GM12878 (cell line): Measurements from ENCODE around the gene ZSWIM3. TPM values are rescaled to one million over a fixed set of nuclear protein-coding genes. Genes with fewer than 3 reads are reported as not detected.

Source experiments
- ATAC-seq: fragments of 200-7000 bp; cut with Tn5 transposase; 3 replicates; pipeline ENCODE4 v1.9.1; 2020; ENCODE audit warnings: mild to moderate bottlenecking, moderate library complexity
- BruUV-seq: library from RNA; stranded (reverse); fragments of 400-500 nt; replicated peaks from 2 replicates; lab custom pipeline; 2021; lab: Mats Ljungman, UMichigan
- CTCF ChIA-PET: fragments of 300-600 bp; sonication (Branson Sonifier 250); formaldehyde crosslinking; extraction: SDS; loops from one replicate; lab custom pipeline; 2021; ENCODE audit warnings: inconsistent platforms; lab: Yijun Ruan, JAX
- POLR2A ChIA-PET: fragments of 350-600 bp; formaldehyde crosslinking; extraction: SDS; loops from one replicate; lab custom pipeline; 2021; ENCODE audit warnings: inconsistent platforms; lab: Charles Lee
- RAD21 ChIA-PET: fragments of 300-600 bp; sonication (Branson Sonifier 250); formaldehyde crosslinking; loops from one replicate; lab custom pipeline; 2023; ENCODE audit warnings: antibody characterized with exemption; ENCODE audit not compliant: unreplicated experiment; lab: Charles Lee
- SMC1A ChIA-PET: fragments of 300-600 bp; sonication (Branson Sonifier 250); formaldehyde crosslinking; loops from one replicate; lab custom pipeline; 2023; ENCODE audit not compliant: unreplicated experiment, uncharacterized antibody; lab: Charles Lee
- DNase-seq: peaks from one replicate; pipeline ENCODE4 v3.0.0-alpha.2; 2011; ENCODE audit warnings: low read depth, low spot score
- FAIRE-seq: peaks from 3 replicates; lab custom pipeline; 2011; peaks lifted over from hg19 to GRCh38; lab: Jason Lieb, UNC
- H2AFZ ChIP-seq: 2 replicates; pipeline ENCODE4 v1.6.0; 2011; ENCODE audit warnings: low read depth, low read length, control low read depth; ENCODE audit not compliant: control insufficient read depth
- H3K27ac ChIP-seq: 2 replicates; pipeline ENCODE4 v1.5.1; 2011; ENCODE audit warnings: control low read depth; ENCODE audit not compliant: control insufficient read depth, insufficient read depth
- H3K27me3 ChIP-seq, 2 experiments: replicated peaks in 1 of 2; 2 replicates each; pipeline versions ENCODE4 v1.6.0 to v1.6.1; 2011; ENCODE audit warnings: low read length in 1 of 2; ENCODE audit not compliant: control insufficient read depth in 2 of 2, insufficient read depth in 2 of 2
- H3K36me3 ChIP-seq, 2 experiments: 2 replicates each; pipeline ENCODE4 v1.5.1; 2011; ENCODE audit warnings: low read length in 1 of 2; ENCODE audit not compliant: control insufficient read depth in 2 of 2, insufficient read depth in 2 of 2
- H3K4me1 ChIP-seq: 2 replicates; pipeline ENCODE4 v1.6.1; 2011; ENCODE audit warnings: mild to moderate bottlenecking, low read length, moderate library complexity, mixed read lengths; ENCODE audit not compliant: control insufficient read depth, insufficient read depth
- H3K4me2 ChIP-seq: 2 replicates; pipeline ENCODE4 v1.6.0; 2011; ENCODE audit warnings: control low read depth; ENCODE audit not compliant: control insufficient read depth, insufficient read depth
- H3K4me3 ChIP-seq: fragments of 200-600 bp; sonication (generic); 2 replicates; pipeline ENCODE4 v1.5.1; 2016
- H3K79me2 ChIP-seq: 2 replicates; pipeline ENCODE4 v1.6.0; 2011; ENCODE audit warnings: low read length; ENCODE audit not compliant: control insufficient read depth, insufficient read depth
- H3K9ac ChIP-seq: 2 replicates; pipeline ENCODE4 v1.8.0; 2011; ENCODE audit warnings: low read length, control low read depth, mixed read lengths; ENCODE audit not compliant: control insufficient read depth, insufficient read depth
- H3K9me3 ChIP-seq: replicated peaks from 3 replicates; pipeline ENCODE4 v1.5.1; 2011; ENCODE audit warnings: mild to moderate bottlenecking, low read length; ENCODE audit not compliant: control insufficient read depth, insufficient read depth
- H4K20me1 ChIP-seq: 2 replicates; pipeline ENCODE4 v1.6.0; 2011; ENCODE audit not compliant: control insufficient read depth, insufficient read depth
- CTCF ChIP-seq, 3 experiments: IDR thresholded peaks in 2 of 3; conservative IDR thresholded peaks in 1 of 3; 2 replicates each; pipeline ENCODE4 v1.5.1; 2011; ENCODE audit warnings: low read depth in 3 of 3, low read length in 3 of 3, mild to moderate bottlenecking in 3 of 3, control low read depth in 2 of 3, moderate library complexity in 2 of 3, inconsistent platforms in 1 of 3, mixed read lengths in 1 of 3; ENCODE audit not compliant: control insufficient read depth in 2 of 3, insufficient read depth in 1 of 3; ENCODE audit errors: extremely low read depth in 1 of 3
- FOXM1 ChIP-seq: IDR thresholded peaks from 2 replicates; pipeline ENCODE4 v1.6.1; 2012; ENCODE audit warnings: low read depth, mild to moderate bottlenecking, inconsistent platforms, low read length, moderate library complexity
- IKZF1 ChIP-seq: fragments of 450-650 bp; conservative IDR thresholded peaks from 2 replicates; pipeline ENCODE4 v1.6.1; 2017; ENCODE audit warnings: antibody characterized with exemption, mild to moderate bottlenecking
- IKZF2 ChIP-seq, 2 experiments: fragments of 450-650 bp; IDR thresholded peaks; 2 replicates each; pipeline ENCODE4 v1.6.1; 2017; ENCODE audit warnings: mild to moderate bottlenecking in 2 of 2, moderate library complexity in 2 of 2
- JUNB ChIP-seq: IDR thresholded peaks from 2 replicates; pipeline ENCODE4 v1.6.1; 2016; ENCODE audit warnings: antibody characterized with exemption, mild to moderate bottlenecking
- NFYA ChIP-seq: IDR thresholded peaks from 2 replicates; pipeline ENCODE4 v1.6.1; 2011; ENCODE audit warnings: low read depth, mild to moderate bottlenecking, low read length, improper control_type of control experiment, borderline replicate concordance
- RAD51 ChIP-seq: fragments of 450-650 bp; IDR thresholded peaks from 2 replicates; pipeline ENCODE4 v1.6.1; 2016; ENCODE audit warnings: moderate library complexity, mild to moderate bottlenecking, inconsistent platforms
- SKIL ChIP-seq: fragments of 450-650 bp; IDR thresholded peaks from 2 replicates; pipeline ENCODE4 v1.6.1; 2017; ENCODE audit warnings: mild to moderate bottlenecking, low read depth, inconsistent platforms; ENCODE audit not compliant: poor library complexity, severe bottlenecking
- SREBF1 ChIP-seq: IDR thresholded peaks from 2 replicates; pipeline ENCODE4 v1.6.1; 2012; ENCODE audit warnings: mild to moderate bottlenecking, low read length
- ZBTB33 ChIP-seq: fragments of 450-650 bp; IDR thresholded peaks from 2 replicates; pipeline ENCODE4 v1.6.1; 2017; ENCODE audit warnings: mild to moderate bottlenecking
- WGBS: methylation state at CpG from one replicate; pipeline ENCODE4 v1.1.6; 2016; ENCODE audit warnings: low lambda C conversion rate; ENCODE audit not compliant: insufficient replicate concordance, insufficient coverage; ENCODE audit errors: missing lambda C conversion rate; 5-methylcytosine and 5-hydroxymethylcytosine counted together
- in situ Hi-C: fragments of 300-500 bp; cut with MboI; formaldehyde crosslinking; loops from 9 replicates; pipeline ENCODE4 v1.14.3; 2018; ENCODE audit warnings: mixed read lengths
- intact Hi-C: fragments of 100-400 bp; cut with micrococcal nuclease; formaldehyde crosslinking; loops from one replicate; pipeline ENCODE4 v1.14.2; 2022; ENCODE audit not compliant: unreplicated experiment
- polyA plus RNA-seq, 11 experiments: library from polyadenylated mRNA; depleted of rRNA in 4 of 11; unstranded in 6 of 11; stranded (reverse) in 5 of 11; fragments of >200 nt; fragmentation: Nextera tagmentation in 4 of 11; fragmentation: Illumina TruSeq in 1 of 11; extraction: Ambion mirVana in 4 of 11; extraction: Trizol in 1 of 11; gene quantifications; 1 replicate in 1 of 11; 2 replicates in 10 of 11; pipeline versions ENCODE4 v1.2.1 to v1.2.3, GENCODE V29; 2011 to 2016; ENCODE audit warnings: inconsistent platforms in 2 of 11, missing spikeins in 2 of 11, low read depth in 1 of 11
- total RNA-seq, 4 experiments: library from RNA; depleted of rRNA in 3 of 4; stranded (reverse); fragments of >200 nt in 3 of 4; fragmentation: Illumina TruSeq in 1 of 4; extraction: Trizol in 1 of 4; gene quantifications; 2 replicates each; pipeline versions ENCODE4 v1.2.1 to v1.2.3, GENCODE V29; 2013 to 2021

ZSWIM3 gene
- total and polyA plus RNA-seq, 10 of the 15 experiments (the other 5 are each of a cell fraction or from before 2014, with no cell fraction given), result 1.6 to 5.1 (median 4.2) TPM

- ChIA-PET CTCF (no interaction called here), RAD21 (no interaction called here), POLR2A (no interaction called here), SMC1A (no interaction called here)
- Histone ChIP-seq H3K36me3 (no peaks in the 10 kb centered on the region), H3K4me1 (peaks cover 15% of the 10 kb centered on the region), H3K27me3 (no peaks in the 10 kb centered on the region), H3K79me2 (no peaks in the 10 kb centered on the region), H3K27ac (no peak overlapping the region), H2AFZ (peak overlapping the region; percentile 41; the same call in 1 of the 2 replicates), H3K4me3 (no peak overlapping the region), H3K4me2 (no peak overlapping the region; the same call in 1 of the 2 replicates), H4K20me1 (no peaks in the 10 kb centered on the region), H3K9me3 (no peaks in the 10 kb centered on the region), H3K9ac (no peak overlapping the region)
- TF ChIP-seq JUNB (peak; percentile 31; the same call in 1 of the 2 replicates), IKZF2 (IDR thresholded peaks at IDR 0.05) (0 out of 4 replicates have a peak, but pooled peaks of 1 of the 2 experiments have one; percentile 24), FOXM1 (no peak)
- no peak for DNase-seq
- intact Hi-C loops (no loop called here), in situ Hi-C loops (no loop called here)
- 20% methylated on average over 5 of the region's 5 CpGs for WGBS
- no TSS peak for BruUV-seq
- FAIRE-seq, result peak; percentile 61
- no peak for ATAC-seq
Observed at GRCh38 chr20:45913116-45913515, 55.7 kb downstream of the ZSWIM3 start.

- Histone ChIP-seq H3K36me3 (no peaks in the 10 kb centered on the region), H3K27me3 (no peaks in the 10 kb centered on the region), H3K9ac (no peak overlapping the region), H4K20me1 (no peaks in the 10 kb centered on the region), H2AFZ (no peak overlapping the region), H3K4me2 (no peak overlapping the region), H3K4me1 (no peaks in the 10 kb centered on the region), H3K9me3 (no peaks in the 10 kb centered on the region), H3K4me3 (no peak overlapping the region), H3K79me2 (no peaks in the 10 kb centered on the region), H3K27ac (no peak overlapping the region)
- BruUV-seq, result no TSS peak
- DNase-seq (no peak), FAIRE-seq (no peak), ATAC-seq (no peak)
- ChIA-PET POLR2A (interaction anchor here (1.1 kb wide), 1 partner anchor 17 kb away, joined by 8 read pairs; the partner anchor contains the start of gene PCIF1), SMC1A (no interaction called here), RAD21 (no interaction called here), CTCF (interaction anchor here (1.3 to 1.4 kb wide), 2 partner anchors 8 to 55 kb away, joined by 3 read pairs; partner anchors contain the start of gene ZNF335)
- intact Hi-C loops, result no loop called here
- 42% methylated on average over 5 of the region's 5 CpGs for WGBS
- in situ Hi-C loops, result no loop called here
- TF ChIP-seq SKIL (no peak), ZBTB33 (no peak), RAD51 (no peak), SREBF1 (no peak), IKZF1 (no peak), CTCF (IDR thresholded peaks at IDR 0.05 in 2 of 3, conservative IDR thresholded peaks at IDR 0.05 in 1 of 3; ENCODE audit: control insufficient read depth in 2 of 3, extremely low read depth in 1 of 3, insufficient read depth in 1 of 3, low read depth in 3 of 3, low read length in 3 of 3) (no peak), NFYA (no peak)
Observed at GRCh38 chr20:45917790-45918141, 60.4 kb downstream of the ZSWIM3 start.
